Right lobe of liver (tissue), 6 donors: ENCODE measurements around the gene CLCN4. TPM values are rescaled to one million over a fixed set of nuclear protein-coding genes. Genes with fewer than 3 reads are reported as not detected.

ENCODE experiments used
- ATAC-seq, 4 donors: fragments of 200-7000 bp; cut with Tn5 transposase; one replicate each; pipeline ENCODE4 v1.9.1; 2020; ENCODE audit warnings: mild to moderate bottlenecking in 4 of 4, moderate library complexity in 4 of 4
- DNase-seq, 3 donors: peaks; one replicate each; pipeline ENCODE4 v3.0.0-alpha.2; 2020
- H3K27ac ChIP-seq, 3 donors: fragments of 200-600 bp; one replicate each; pipeline ENCODE4 v1.8.0; 2022
- H3K27me3 ChIP-seq, 2 donors: fragments of 200-600 bp; one replicate each; pipeline ENCODE4 v1.8.0; 2022
- H3K36me3 ChIP-seq, 4 donors: fragments of 200-600 bp; sonication (generic) in 1 of 4; one replicate each; pipeline versions ENCODE4 v1.5.1 to v1.8.0; 2017 to 2022; ENCODE audit warnings: control low read depth in 1 of 4
- H3K4me1 ChIP-seq, 4 donors: fragments of 200-600 bp; sonication (generic) in 1 of 4; one replicate each; pipeline versions ENCODE4 v1.5.1 to v1.8.0; 2017 to 2022; ENCODE audit warnings: control low read depth in 1 of 4
- H3K4me3 ChIP-seq, 3 donors: fragments of 200-600 bp; one replicate each; pipeline ENCODE4 v1.8.0; 2022
- H3K9me3 ChIP-seq, 4 donors: fragments of 200-600 bp; sonication (generic) in 1 of 4; one replicate each; pipeline versions ENCODE4 v1.5.1 to v1.8.0; 2017 to 2022; ENCODE audit warnings: control low read depth in 1 of 4
- POLR2A ChIP-seq: fragments of 450-650 bp; IDR thresholded peaks from one replicate; pipeline ENCODE4 v1.6.1; 2017; ENCODE audit warnings: antibody characterized with exemption, mild to moderate bottlenecking
- whole genome bisulfite sequencing: methylation state at CpG from one replicate; pipeline ENCODE4 v1.1.6; 2018; ENCODE audit warnings: low coverage, low lambda C conversion rate; ENCODE audit not compliant: insufficient coverage; ENCODE audit errors: missing lambda C conversion rate; 5-methylcytosine and 5-hydroxymethylcytosine counted together
- intact Hi-C, 2 donors: fragments of 100-400 bp; cut with DNase I; formaldehyde crosslinking; loops; one replicate each; pipeline versions ENCODE4 v1.11.2 to v1.14.1; 2022
- total RNA-seq, 6 experiments: library from RNA; depleted of rRNA in 2 of 6; stranded (reverse); fragments of >200 nt in 2 of 6; fragmentation: NEBNext Ultra II Directional in 3 of 6; extraction: Animal tissue kit (Norgen Biotek cat#: 25700) in 3 of 6; gene quantifications; one replicate each; pipeline versions ENCODE4 v1.1.0 to v1.2.4, GENCODE V29; 2016 to 2023
- TF ChIP-seq, protein P1 (sequence below), 4 donors: fragments of 200-600 bp in 3 of 4; fragments of 450-650 bp in 1 of 4; IDR thresholded peaks; one replicate each; pipeline versions ENCODE4 v1.5.1 to v1.8.0; 2016 to 2022; ENCODE audit warnings: antibody characterized with exemption in 4 of 4, mild to moderate bottlenecking in 2 of 4
- donor health status: DM: no; HTN: yes; CAD: no.
- donor health status: DM: no; HTN: no; CAD: no.
- donor health status: DM: no; HTN: no; CAD: no.
- donor health status: DM: no; HTN: yes; CAD: no.
- donor health status: DM: no; HTN: yes; CAD: no.

Gene CLCN4
- total RNA-seq, 6 experiments from 2014 or later = 3.5 to 5.5 (median 4.0) TPM

DNA sequence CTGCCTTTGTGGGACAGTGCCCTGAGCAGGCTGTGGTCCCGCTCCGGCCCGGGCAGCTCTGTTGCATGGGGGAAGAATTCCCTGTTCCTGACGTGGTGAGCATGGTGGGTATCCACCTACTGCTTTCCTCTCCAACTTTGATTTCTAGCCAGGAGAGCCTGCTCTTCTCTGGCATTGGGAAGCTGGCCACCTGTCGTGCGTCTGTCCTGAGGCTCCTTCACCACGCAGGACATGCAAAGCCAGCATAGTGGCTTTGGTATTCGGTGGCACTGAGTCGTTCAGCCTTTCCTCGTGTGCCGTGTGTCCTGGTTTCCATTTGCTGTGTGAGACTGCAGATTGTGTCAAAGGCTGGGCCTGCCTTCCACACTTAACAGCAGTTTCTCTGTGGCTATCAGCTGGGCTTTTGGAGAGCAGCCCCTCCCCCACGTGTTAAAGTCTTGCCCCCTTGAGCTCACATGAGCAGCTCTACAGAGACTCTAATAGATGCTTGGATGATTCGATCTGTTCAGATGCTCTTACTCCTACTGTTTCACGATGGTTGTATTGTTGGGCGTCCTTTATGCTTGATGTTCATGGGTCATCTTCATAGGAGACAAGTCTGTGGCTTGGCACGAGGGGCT is 46.3 kb upstream of the CLCN4 start:
- no peak for DNase-seq

DNA sequence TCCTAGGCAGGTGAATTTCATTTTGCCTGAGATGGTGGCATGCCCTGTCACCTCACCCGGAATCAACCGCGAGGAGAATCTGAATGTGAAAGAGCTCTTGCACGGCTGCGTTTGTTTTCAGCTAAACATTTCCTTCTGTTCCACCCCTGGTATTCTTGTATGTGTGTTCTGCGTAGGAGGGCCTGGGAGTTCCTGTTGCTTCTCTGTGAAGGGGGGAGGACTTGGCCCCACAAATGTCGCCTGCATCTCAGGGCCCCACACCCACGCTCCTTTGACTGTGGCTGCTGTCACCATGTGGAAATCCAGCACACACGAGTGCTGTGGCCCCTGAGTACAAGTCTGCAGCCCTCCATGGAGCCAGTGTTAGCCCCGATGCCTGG is 45.8 kb upstream of the CLCN4 start:
- DNase-seq (no peak), ATAC-seq (peak; percentile 39 to 68 (median 60))
- Histone ChIP-seq H3K4me1 (no peaks in the 10 kb centered on the region), H3K4me3 (no peak overlapping the region), H3K27ac (no peak overlapping the region), H3K36me3 (no peaks in the 10 kb centered on the region), H3K27me3 (no peaks in the 10 kb centered on the region), H3K9me3 (no peaks in the 10 kb centered on the region)
- intact Hi-C loops = no loop called here
- 56% methylated on average over 6 of the region's 10 CpGs for WGBS
- TF ChIP-seq, protein P1, sequence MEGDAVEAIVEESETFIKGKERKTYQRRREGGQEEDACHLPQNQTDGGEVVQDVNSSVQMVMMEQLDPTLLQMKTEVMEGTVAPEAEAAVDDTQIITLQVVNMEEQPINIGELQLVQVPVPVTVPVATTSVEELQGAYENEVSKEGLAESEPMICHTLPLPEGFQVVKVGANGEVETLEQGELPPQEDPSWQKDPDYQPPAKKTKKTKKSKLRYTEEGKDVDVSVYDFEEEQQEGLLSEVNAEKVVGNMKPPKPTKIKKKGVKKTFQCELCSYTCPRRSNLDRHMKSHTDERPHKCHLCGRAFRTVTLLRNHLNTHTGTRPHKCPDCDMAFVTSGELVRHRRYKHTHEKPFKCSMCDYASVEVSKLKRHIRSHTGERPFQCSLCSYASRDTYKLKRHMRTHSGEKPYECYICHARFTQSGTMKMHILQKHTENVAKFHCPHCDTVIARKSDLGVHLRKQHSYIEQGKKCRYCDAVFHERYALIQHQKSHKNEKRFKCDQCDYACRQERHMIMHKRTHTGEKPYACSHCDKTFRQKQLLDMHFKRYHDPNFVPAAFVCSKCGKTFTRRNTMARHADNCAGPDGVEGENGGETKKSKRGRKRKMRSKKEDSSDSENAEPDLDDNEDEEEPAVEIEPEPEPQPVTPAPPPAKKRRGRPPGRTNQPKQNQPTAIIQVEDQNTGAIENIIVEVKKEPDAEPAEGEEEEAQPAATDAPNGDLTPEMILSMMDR (IDR thresholded peaks at IDR 0.05) = no peak
- TF ChIP-seq POLR2A = no peak

More for the DNA sequence above, 46.3 kb upstream of the CLCN4 start:
- TF ChIP-seq, protein P1 (IDR thresholded peaks at IDR 0.05) = no peak
- no peak for TF ChIP-seq POLR2A
- 60% methylated on average over 12 of the region's 16 CpGs for WGBS
- no peak overlapping the region for H3K27ac ChIP-seq
- no peaks in the 10 kb centered on the region for H3K27me3 ChIP-seq
- no peak for ATAC-seq
- no peaks in the 10 kb centered on the region for H3K36me3 ChIP-seq
- H3K9me3 ChIP-seq = no peaks in the 10 kb centered on the region
- intact Hi-C loops = no loop called here
- H3K4me1 ChIP-seq = no peaks in the 10 kb centered on the region
- no peak overlapping the region for H3K4me3 ChIP-seq

DNA sequence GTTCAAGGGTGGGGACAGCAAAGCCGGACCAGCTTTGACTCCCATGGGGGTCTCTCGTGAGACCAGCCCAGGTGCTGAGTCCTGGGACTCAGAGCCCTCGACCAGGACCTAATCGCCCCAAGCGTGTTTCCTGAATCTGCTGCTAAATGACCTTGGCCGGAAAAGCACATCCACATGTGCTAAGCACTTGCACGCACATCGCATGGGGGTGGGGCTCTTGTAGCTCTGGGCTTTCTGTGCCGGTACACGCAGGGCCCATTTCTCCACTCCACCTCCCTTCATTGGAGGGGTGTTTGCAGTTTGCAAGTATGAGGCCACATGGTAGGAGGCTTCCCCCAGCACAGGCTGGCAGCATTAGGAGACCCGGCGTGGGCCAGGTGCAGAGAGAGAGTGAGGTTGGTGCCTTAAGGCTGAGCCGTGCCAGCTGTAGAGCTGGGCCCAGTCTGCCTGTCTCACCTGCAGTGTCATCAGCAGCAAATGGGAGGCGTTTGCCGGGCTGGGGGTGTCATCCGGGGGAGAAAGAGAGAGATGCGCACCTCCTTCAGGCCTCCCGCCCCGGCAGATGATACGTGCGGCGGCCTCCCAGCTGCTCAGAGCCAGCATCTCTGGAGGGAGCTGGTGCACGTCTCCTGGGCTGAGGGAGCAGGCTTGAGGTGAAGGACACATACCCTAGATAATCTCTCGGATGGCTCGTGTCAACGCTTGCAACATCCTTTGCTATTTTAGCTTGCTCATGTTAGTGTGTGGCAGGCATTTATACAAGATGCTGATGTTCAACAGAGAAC is 45.2 kb upstream of the CLCN4 start:
- Histone ChIP-seq H3K4me3 (no peak overlapping the region), H3K27ac (no peak overlapping the region)
- peak; percentile 56 to 67 (median 62) for ATAC-seq

DNA sequence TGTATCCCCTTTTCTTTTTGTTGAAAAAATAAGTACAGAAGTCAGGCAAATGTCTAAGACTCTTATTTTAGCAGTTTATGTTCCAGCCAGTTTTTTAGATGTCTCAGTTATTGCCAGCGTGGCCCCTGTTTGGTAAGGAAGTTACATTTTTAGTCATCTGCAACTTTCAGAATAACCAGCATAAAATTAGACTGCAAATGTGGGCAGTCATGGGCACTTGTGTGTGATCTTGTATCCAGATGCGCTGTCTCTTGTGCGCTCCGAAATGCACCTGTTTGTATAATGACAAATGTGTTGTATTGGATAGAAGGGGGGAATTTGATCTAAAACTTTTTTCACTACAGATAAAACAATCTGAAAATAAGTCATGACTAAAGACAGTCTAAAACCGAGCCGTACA is 44.3 kb upstream of the CLCN4 start:
- Histone ChIP-seq H3K36me3 (no peaks in the 10 kb centered on the region), H3K9me3 (no peaks in the 10 kb centered on the region), H3K4me1 (no peaks in the 10 kb centered on the region), H3K4me3 (no peak overlapping the region), H3K27me3 (no peaks in the 10 kb centered on the region), H3K27ac (peak overlapping the region in 1 of 3 donors; percentile 20)
- intact Hi-C loops = no loop called here
- 69% methylated on average over 6 of the region's 6 CpGs for WGBS
- DNase-seq (no peak), ATAC-seq (no peak)
- TF ChIP-seq POLR2A = no peak
- TF ChIP-seq, protein P1 (IDR thresholded peaks at IDR 0.05) = no peak

More for the DNA sequence above, 45.2 kb upstream of the CLCN4 start:
- Histone ChIP-seq H3K9me3 (no peaks in the 10 kb centered on the region), H3K36me3 (no peaks in the 10 kb centered on the region), H3K4me1 (no peaks in the 10 kb centered on the region), H3K27me3 (no peaks in the 10 kb centered on the region)
- TF ChIP-seq POLR2A = no peak
- TF ChIP-seq, protein P1 (IDR thresholded peaks at IDR 0.05) = no peak
- intact Hi-C loops = no loop called here
- DNase-seq = no peak
- WGBS = 43% methylated on average over 7 of the region's 26 CpGs
